Activated effector memory CD4-positive, alpha-beta T cell treated with anti-CD3 and anti-CD28 coated beads, Interleukin-2, amount 50 U/mL, for 16 hours (primary cell): ENCODE data around the gene LPAR2.
"Not testable (repeated sequence)": the region's sequence is repeated elsewhere in the genome, so short reads cannot be mapped to it uniquely, and the experiment has no call there.

ENCODE experiments used
- DNase-seq: peaks from one replicate; pipeline ENCODE4 v3.0.0-alpha.2; 2020

LPAR2 gene

GRCh38 chr19:19630062-19630414, 2.0 kb upstream of the LPAR2 start:
- no peak for DNase-seq

DNA sequence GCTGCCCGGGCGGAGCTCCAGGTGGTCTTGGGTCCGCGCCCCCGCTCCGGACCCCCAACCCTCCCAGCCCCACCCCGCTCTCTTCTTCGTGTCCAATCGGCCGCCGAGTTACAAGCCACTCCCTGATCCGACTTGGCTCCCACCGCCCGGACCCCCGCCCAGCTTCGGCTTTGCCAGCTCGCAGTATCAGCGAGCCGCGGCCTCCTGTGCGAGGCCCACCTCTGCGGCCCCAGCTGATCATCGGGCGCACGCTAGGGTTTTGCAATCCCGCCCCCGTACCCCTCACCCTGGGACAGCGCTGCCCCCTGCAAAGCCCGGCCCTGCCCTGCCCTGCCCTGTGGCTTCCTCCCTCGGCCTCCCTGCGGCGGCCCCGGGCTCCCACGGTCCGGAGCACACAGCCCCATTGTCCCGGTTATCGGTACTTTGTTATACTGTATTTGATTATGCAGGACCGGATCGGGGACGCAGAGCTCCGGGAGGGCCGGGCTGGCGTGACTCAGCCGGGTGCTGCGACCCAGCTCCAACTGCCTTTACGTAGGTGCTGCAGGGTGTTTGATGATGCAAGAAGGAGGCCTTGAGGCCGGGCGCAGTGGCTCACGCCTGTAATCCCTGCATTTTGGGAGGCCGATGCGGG, 598 bp upstream of the LPAR2 start:
- peak; percentile 82 for DNase-seq

DNA sequence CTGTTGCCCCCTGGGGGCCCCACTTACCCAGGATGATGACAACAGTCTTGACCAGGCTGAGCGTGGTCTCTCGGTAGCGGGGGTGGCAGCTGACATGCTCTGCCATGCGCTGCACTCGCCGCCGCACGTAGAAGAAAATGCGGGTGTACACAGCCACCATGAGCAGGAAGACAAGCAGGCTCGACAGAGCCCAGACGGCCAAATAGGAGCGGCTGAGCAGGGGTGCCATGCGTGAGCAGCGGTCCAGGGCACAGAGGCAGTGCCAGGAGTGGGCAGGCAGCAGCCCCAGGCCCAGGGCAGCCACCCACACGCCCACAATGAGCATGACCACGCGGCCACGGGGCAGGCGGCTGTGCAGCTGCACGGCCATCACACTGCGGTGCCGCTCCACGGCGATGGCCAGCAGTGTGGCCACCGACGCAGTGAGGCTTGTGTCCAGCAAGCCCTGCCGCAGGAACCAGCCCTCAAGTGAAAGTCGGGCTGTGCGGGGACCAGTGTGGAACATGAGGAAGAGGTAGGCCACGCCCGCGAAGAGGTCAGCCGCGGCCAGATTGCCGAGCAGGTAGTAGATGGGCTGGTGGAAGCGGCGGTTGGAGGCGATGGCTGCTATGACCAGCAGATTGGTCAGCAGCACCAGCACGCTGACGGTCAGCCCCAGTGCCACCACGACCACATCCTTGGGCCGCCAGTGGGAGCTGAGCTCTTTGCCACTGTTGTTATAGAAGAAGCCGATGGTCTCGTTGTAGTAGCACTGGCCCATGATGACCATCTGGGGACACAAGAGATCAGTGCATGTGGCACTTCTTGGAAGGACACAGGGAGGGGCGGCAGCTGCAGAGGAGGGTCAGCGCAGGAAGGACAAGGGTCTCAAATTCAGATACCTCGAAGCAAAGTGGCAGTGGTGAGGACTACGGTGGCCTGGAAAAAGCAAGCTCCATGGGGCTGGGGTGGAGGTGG, 1.2 kb downstream of the LPAR2 start:
- DNase-seq = no peak

DNA sequence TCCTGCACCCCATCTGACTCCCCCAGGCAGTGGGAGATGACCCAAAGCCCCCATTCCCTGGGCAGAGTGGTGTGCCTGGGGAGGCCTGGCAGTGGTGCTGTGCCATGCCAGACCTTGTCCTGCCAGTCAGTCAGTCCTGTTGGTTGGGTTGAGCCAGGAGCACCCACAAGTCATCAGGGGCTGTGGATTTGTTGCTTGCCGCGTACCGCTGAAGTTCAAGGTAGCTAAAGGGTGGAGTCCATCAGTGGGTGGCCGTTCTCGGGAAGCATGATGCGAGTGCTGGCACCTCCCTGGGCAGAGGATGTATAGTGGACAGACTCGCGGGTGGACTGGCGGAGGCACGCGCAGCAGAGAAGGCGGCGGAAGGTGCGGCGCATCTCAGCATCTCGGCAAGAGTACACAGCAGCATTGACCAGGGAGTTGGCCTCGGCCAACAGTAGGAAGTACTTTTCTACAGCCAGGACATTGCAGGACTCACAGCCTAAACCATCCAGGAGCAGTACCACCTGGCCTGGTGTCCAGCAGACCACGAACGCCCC, 3.9 kb downstream of the LPAR2 start:
- no peak for DNase-seq

DNA sequence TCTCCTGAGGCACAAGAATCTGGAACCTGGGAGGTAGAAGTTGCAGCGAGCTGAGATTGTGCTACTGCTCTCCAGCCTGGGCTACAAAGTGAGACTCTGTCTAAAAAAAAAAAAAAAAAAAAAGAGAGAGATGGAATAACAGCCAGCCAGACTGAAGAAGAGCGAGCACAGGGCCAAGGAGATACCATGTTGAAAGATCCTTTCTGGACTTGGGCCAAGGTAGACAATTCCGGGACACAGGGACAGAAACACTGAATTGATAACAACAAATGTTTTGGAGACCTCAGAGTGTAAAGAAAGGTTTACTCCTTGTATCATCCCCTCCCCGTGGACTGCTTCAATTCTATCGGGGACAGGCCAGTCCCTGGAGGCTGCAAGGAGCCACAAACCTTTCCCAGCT, 4.6 kb downstream of the LPAR2 start:
- DNase-seq = no peak

GRCh38 chr19:19619849-19620210, 8.2 kb downstream of the LPAR2 start:
- DNase-seq = no peak

GRCh38 chr19:19619181-19619848, 8.7 kb downstream of the LPAR2 start:
- DNase-seq = no peak

- peak; percentile 100 for DNase-seq
Measured at GRCh38 chr19:19618219-19619051, 9.6 kb downstream of the LPAR2 start, which contains the start of gene PBX4. PBX4 (minus strand) TSS chr19:19618687; CDS start chr19:19618629, 58 bp downstream.

- DNase-seq = peak; percentile 74
Measured at GRCh38 chr19:19615086-19615485, 12.9 kb downstream of the LPAR2 start.

GRCh38 chr19:19613506-19613905, 14.5 kb downstream of the LPAR2 start:
- no peak for DNase-seq

DNA sequence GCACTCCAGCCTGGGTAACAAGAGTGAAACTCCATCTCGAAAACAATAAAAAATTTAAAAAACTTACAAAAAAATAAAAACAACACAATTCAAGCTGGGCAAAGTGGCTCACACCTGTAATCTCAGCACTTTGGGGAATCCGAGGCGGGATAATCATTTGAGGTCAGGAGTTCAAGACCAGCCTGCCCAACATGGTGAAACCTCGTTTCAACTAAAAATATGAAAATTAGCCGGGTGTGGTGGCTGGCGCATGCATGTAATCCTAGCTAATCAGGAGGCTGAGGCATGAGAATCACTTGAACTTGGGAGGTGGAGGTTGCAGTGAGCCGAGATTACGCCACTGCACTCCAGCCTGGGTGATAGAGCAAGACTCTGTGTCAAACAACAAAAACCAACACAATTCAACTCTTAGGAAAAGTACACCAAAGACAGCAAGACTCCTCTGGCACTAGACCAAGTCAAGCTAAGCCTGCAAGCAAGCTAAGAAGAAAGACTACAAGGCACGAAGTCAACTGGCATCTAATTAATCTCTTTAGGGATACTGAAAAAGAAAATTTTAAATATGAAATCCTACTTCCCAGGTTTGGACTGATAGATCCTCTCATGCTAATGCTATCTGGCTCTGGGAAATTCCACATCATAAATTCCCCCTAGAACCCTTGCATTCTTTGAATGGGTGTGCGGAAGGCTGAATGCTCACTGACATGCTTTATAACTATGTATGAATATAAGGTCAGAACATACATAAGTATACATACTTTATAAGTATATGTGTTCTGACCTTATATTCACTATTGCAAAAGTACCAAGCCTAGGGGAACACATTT, 17.4 kb downstream of the LPAR2 start:
- no peak for DNase-seq

GRCh38 chr19:19606686-19607085, 21.3 kb downstream of the LPAR2 start:
- not testable (repeated sequence) for DNase-seq

GRCh38 chr19:19606021-19606420, 22.0 kb downstream of the LPAR2 start:
- DNase-seq = peak; percentile 80

- no peak for DNase-seq
Measured at GRCh38 chr19:19602713-19603324, 25.2 kb downstream of the LPAR2 start.

DNA sequence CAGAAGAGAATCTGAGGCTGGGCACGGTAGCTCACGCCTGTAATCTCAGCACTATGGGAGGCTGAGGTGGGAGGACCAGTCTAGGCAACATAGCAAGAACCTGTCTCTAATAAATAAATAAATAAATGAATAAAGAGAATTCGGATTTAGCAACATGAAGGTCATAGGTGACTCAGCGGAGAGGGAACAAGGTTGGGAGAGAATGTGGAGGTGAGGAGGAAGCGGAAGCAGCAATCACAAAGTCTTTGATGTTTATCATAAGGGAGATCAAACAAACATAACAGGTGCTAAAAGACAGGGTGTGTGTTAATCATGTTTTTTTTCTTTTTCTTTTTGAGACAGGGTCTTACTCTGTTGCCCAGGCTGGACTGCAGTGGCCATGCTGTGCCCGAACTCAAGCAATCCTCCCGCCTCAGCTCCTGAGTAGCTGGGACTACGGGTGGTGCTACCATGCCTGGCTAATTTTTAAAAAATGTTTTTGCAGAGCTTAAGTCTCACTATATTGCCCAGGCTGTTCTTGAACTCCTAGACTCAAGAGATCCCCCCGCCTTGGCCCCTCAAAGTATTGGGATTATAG, 25.8 kb downstream of the LPAR2 start:
- DNase-seq = peak; percentile 78

GRCh38 chr19:19600793-19601330, 27.2 kb downstream of the LPAR2 start:
- DNase-seq = no peak

DNA sequence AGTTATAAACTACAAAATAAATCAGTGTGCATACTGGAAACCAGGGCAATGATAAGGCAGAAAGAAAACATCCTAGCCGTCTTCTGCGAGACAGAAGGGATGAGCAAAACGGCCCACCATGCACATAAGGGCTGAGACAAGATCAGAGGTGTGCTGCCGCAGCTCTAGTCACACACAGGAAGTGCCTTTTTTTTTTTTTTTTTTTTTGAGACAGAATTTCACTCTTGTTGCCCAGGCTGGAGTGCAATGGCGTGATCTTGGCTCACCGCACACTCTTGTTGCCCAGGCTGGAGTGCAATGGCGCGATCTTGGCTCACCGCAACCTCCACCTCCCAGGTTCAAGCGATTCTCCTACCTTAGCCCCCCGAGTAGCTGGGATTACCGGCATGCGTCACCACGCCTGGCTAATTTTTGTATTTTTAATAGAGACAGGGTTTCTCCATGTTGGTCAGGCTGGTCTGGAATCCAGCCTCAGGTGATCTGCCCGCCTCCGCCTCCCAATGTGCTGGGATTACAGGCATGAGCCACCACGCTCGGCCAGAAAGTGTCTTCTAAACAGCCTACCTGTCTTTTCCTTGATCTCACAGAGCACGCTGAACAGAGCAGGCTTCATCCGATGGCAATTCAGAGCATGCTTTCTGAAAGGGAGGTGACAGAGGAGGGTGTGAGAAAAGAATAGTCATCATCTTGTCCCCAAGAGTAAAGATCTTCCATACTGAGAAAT, 29.1 kb downstream of the LPAR2 start:
- peak; percentile 84 for DNase-seq

DNA sequence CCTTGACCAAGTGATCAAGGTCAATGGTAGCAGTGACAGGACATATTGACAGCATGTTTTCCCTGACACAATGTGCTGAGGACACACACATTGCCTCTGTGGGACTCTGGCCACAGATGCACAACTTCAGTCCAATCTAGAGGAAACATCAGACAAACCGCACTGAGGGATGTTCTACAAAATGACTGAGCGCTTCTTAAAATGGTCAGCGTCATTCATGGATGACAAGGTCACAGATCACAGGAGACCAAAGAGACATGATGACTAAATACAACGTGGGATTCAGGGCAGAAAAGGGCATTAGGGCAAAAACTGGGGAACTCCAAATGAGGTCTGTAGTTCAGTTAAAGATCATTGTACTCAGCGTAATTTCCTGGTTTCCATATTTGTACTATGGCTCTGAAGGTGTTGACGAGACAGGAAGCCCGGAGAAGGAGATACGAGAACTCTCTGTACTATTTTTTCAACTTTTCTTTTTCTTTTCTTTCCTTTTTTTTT, 30.2 kb downstream of the LPAR2 start:
- peak; percentile 77 for DNase-seq

DNA sequence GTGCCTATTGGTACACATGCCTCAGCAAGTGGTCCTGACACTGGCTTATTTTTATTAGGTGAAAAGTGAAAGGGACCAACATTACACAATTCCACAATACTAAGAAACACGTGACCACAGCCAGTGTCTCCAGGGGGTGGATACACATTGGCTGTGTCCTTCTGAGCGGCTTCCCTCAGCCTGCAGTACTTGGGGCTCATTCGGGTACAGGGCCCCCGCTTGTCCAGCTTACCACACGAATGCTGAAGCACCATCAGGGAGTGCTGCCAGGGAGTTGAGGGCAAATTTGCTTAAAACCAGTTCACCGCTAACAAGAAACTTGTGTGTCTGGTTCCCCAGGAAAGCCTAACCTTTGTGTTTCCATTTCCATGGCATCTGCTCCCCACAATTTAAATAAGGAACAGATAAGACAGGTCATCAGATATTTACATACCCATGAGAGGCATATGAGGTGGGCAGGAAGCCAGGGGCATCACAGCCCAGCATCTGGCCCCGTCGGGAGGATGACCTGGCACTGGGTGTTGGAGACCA, 32.8 kb downstream of the LPAR2 start:
- no peak for DNase-seq
